HepG2 (cell line): ENCODE results near the gene BLOC1S1. TPM values are rescaled to one million over a fixed set of nuclear protein-coding genes. Genes with fewer than 3 reads are reported as not detected.

Source experiments
- ATAC-seq: fragments of 200-7000 bp; cut with Tn5 transposase; 3 replicates; pipeline ENCODE4 v1.9.1; 2020; ENCODE audit warnings: mild to moderate bottlenecking, moderate library complexity
- BruUV-seq: library from RNA; stranded (reverse); fragments of 400-500 nt; replicated peaks from 2 replicates; lab custom pipeline; 2021; lab: Mats Ljungman, UMichigan
- CTCF ChIA-PET: fragments of 300-600 bp; formaldehyde crosslinking; extraction: SDS; loops from one replicate; lab custom pipeline; 2021; ENCODE audit warnings: low total read pairs, inconsistent platforms, low intra/inter-chr PET ratio; lab: Yijun Ruan, JAX
- POLR2A ChIA-PET: fragments of 350-600 bp; sonication (Branson Sonifier 250); formaldehyde crosslinking; loops from one replicate; lab custom pipeline; 2020; ENCODE audit warnings: antibody characterized with exemption, inconsistent platforms; lab: Yijun Ruan, JAX
- DNase-seq: peaks from one replicate; pipeline ENCODE4 v3.0.0-alpha.2; 2015; ENCODE audit warnings: low spot score
- FAIRE-seq: peaks from 3 replicates; lab custom pipeline; 2011; peaks lifted over from hg19 to GRCh38; lab: Jason Lieb, UNC
- H2AFZ ChIP-seq: one replicate; pipeline ENCODE4 v1.6.1; 2011; ENCODE audit warnings: low read length, inconsistent platforms
- H3K27ac ChIP-seq: fragments of 300-600 bp; 3 replicates; pipeline ENCODE4 v1.8.0; 2011; ENCODE audit warnings: mixed run types, mild to moderate bottlenecking, mixed read lengths, low read length, inconsistent platforms; ENCODE audit not compliant: insufficient read depth; ENCODE audit errors: extremely low read length
- H3K27me3 ChIP-seq, 2 experiments: fragments of 200-600 bp in 1 of 2; 2 replicates in 1 of 2; 3 replicates in 1 of 2; pipeline versions ENCODE4 v1.6.0 to v1.8.0; 2011; ENCODE audit warnings: low read length in 2 of 2, mild to moderate bottlenecking in 2 of 2, moderate library complexity in 2 of 2, inconsistent platforms in 1 of 2; ENCODE audit not compliant: insufficient read depth in 2 of 2, control insufficient read depth in 1 of 2
- H3K36me3 ChIP-seq, 2 experiments: fragments of 200-600 bp in 1 of 2; replicated peaks in 1 of 2; 2 replicates in 1 of 2; 3 replicates in 1 of 2; pipeline versions ENCODE4 v1.5.1 to v1.8.0; 2011; ENCODE audit warnings: low read length in 2 of 2, inconsistent platforms in 1 of 2; ENCODE audit not compliant: insufficient read depth in 2 of 2, control insufficient read depth in 1 of 2
- H3K4me1 ChIP-seq: 2 replicates; pipeline ENCODE4 v1.5.1; 2012; ENCODE audit warnings: low read length, inconsistent platforms; ENCODE audit not compliant: insufficient read depth
- H3K4me2 ChIP-seq: 2 replicates; pipeline ENCODE4 v1.6.0; 2011; ENCODE audit warnings: low read depth, low read length, inconsistent platforms
- H3K4me3 ChIP-seq, 3 experiments: fragments of 200-600 bp in 1 of 3; sonication (generic), shearing (Covaris generic) in 1 of 3; replicated peaks in 1 of 3; 2 replicates each; pipeline ENCODE4 v1.5.1; 2011 to 2016; ENCODE audit warnings: low read length in 3 of 3, inconsistent platforms in 2 of 3, low read depth in 2 of 3, mild to moderate bottlenecking in 2 of 3, control low read depth in 1 of 3, mixed read lengths in 1 of 3; ENCODE audit not compliant: insufficient read depth in 1 of 3
- H3K79me2 ChIP-seq: one replicate; pipeline ENCODE4 v1.6.1; 2011; ENCODE audit warnings: low read length, inconsistent platforms; ENCODE audit not compliant: insufficient read depth
- H3K9ac ChIP-seq: 2 replicates; pipeline ENCODE4 v1.6.0; 2011; ENCODE audit warnings: mild to moderate bottlenecking, low read depth, low read length, inconsistent platforms; ENCODE audit not compliant: insufficient read depth
- H3K9me3 ChIP-seq: 2 replicates; pipeline ENCODE4 v1.5.1; 2012; ENCODE audit warnings: mild to moderate bottlenecking, low read length
- H4K20me1 ChIP-seq: 2 replicates; pipeline ENCODE4 v1.6.0; 2011; ENCODE audit warnings: inconsistent platforms, mild to moderate bottlenecking, low read length, moderate library complexity; ENCODE audit not compliant: insufficient read depth
- BATF2 ChIP-seq: sonication (generic); formaldehyde crosslinking; IDR thresholded peaks from 2 replicates; pipeline ENCODE4 v1.8.0; 2022; ENCODE audit warnings: mild to moderate bottlenecking, missing genetic modification reagents, moderate library complexity
- BCLAF1 ChIP-seq: fragments of 450-650 bp; IDR thresholded peaks from 2 replicates; pipeline ENCODE4 v1.6.1; 2017; ENCODE audit warnings: mild to moderate bottlenecking
- GPBP1L1 ChIP-seq: sonication (generic); formaldehyde crosslinking; IDR thresholded peaks from 2 replicates; pipeline ENCODE4 v1.5.0; 2020; ENCODE audit warnings: mild to moderate bottlenecking, missing genetic modification reagents
- JDP2 ChIP-seq: sonication (generic); formaldehyde crosslinking; IDR thresholded peaks from 2 replicates; pipeline ENCODE4 v1.8.1; 2022; ENCODE audit warnings: missing genetic modification reagents, borderline replicate concordance
- KLF11 ChIP-seq: IDR thresholded peaks from 2 replicates; pipeline ENCODE4 v1.6.1; 2016; ENCODE audit warnings: missing compliant biosample characterization
- NCOA1 ChIP-seq: sonication (generic); formaldehyde crosslinking; IDR thresholded peaks from 2 replicates; pipeline ENCODE4 v1.9.0; 2021; ENCODE audit warnings: missing genetic modification reagents
- NFE2 ChIP-seq: sonication (generic); formaldehyde crosslinking; IDR thresholded peaks from 2 replicates; pipeline ENCODE4 v1.4.0; 2020; ENCODE audit warnings: missing genetic modification reagents
- PTBP1 ChIP-seq: fragments of 200-400 bp; formaldehyde crosslinking; IDR thresholded peaks from 2 replicates; pipeline ENCODE4 v1.6.1; 2018; ENCODE audit warnings: low read length, low read depth; ENCODE audit not compliant: poor library complexity, severe bottlenecking
- REXO4 ChIP-seq: sonication (generic); formaldehyde crosslinking; IDR thresholded peaks from 2 replicates; pipeline ENCODE4 v1.8.0; 2022; ENCODE audit warnings: missing genetic modification reagents, mild to moderate bottlenecking, borderline replicate concordance
- RFX5 ChIP-seq: IDR thresholded peaks from 2 replicates; pipeline ENCODE4 v1.6.1; 2011; ENCODE audit warnings: low read depth, low read length, improper control_type of control experiment
- SIN3A ChIP-seq: IDR thresholded peaks from 2 replicates; pipeline ENCODE4 v1.6.1; 2011; ENCODE audit warnings: low read depth, mild to moderate bottlenecking, control low read depth, low read length, borderline replicate concordance
- UBTF ChIP-seq: sonication (generic); formaldehyde crosslinking; IDR thresholded peaks from 2 replicates; pipeline ENCODE4 v1.4.0; 2020; ENCODE audit warnings: mild to moderate bottlenecking, missing genetic modification reagents
- ZNF709 ChIP-seq: sonication (generic); formaldehyde crosslinking; IDR thresholded peaks from 2 replicates; pipeline ENCODE4 v1.5.0; 2020; ENCODE audit warnings: mild to moderate bottlenecking, missing genetic modification reagents
- ZNF713 ChIP-seq: sonication (generic); formaldehyde crosslinking; IDR thresholded peaks from 2 replicates; pipeline ENCODE4 v1.4.0; 2020; ENCODE audit warnings: mild to moderate bottlenecking, missing genetic modification reagents
- WGBS: methylation state at CpG from one replicate; pipeline ENCODE4 v1.1.6; 2017; ENCODE audit warnings: low lambda C conversion rate; 5-methylcytosine and 5-hydroxymethylcytosine counted together
- in situ Hi-C: cut with HindIII; loops from 2 replicates; pipeline ENCODE4 v1.10.0; 2017; ENCODE audit warnings: low pct_unique_long_range_greater_than_20kb; ENCODE audit not compliant: extremely low pct_ligation_motif_present
- intact Hi-C: fragments of 100-400 bp; cut with micrococcal nuclease; formaldehyde crosslinking; loops from one replicate; pipeline ENCODE4 v1.10.0; 2022; ENCODE audit not compliant: unreplicated experiment
- polyA plus RNA-seq, 8 experiments: library from polyadenylated mRNA; depleted of rRNA in 3 of 8; stranded (reverse) in 7 of 8; unstranded in 1 of 8; fragments of >200 nt; fragmentation: Illumina TruSeq in 4 of 8; extraction: Trizol in 4 of 8; gene quantifications; 2 replicates each; pipeline versions ENCODE4 v1.2.1 to v1.2.3, GENCODE V29; 2011 to 2016; ENCODE audit warnings: low read depth in 4 of 8, missing spikeins in 1 of 8, mixed read lengths in 1 of 8; ENCODE audit not compliant: insufficient read depth in 1 of 8
- total RNA-seq, 5 experiments: library from RNA; depleted of rRNA; stranded (reverse); fragments of >200 nt; fragmentation: Illumina TruSeq; extraction: Trizol; gene quantifications; 2 replicates each; pipeline ENCODE4 v1.2.3, GENCODE V29; 2016; ENCODE audit warnings: low read depth in 1 of 5

The BLOC1S1 gene
- total and polyA plus RNA-seq, 2 of the 13 experiments (the other 11 are each of a cell fraction or from before 2014, with no cell fraction given) = 55.1 to 95.3 TPM

- TF ChIP-seq PTBP1 (no peak), RFX5 (no peak)
Measured at GRCh38 chr12:55711786-55712553, 3.9 kb upstream of the BLOC1S1 start (continued).

- POLR2A ChIA-PET = no interaction called here
- FAIRE-seq = no peak
- TF ChIP-seq ZNF709 (no peak), NCOA1 (CRISPR knock-in tag) (no peak), BCLAF1 (no peak), KLF11 (CRISPR knock-in tag) (no peak), REXO4 (CRISPR knock-in tag) (no peak), JDP2 (CRISPR knock-in tag) (no peak), UBTF (CRISPR knock-in tag) (no peak), SIN3A (no peak), ZNF713 (no peak), GPBP1L1 (CRISPR knock-in tag) (no peak), BATF2 (CRISPR knock-in tag) (no peak), NFE2 (CRISPR knock-in tag) (no peak)
Measured at GRCh38 chr12:55712700-55713415, 3.0 kb upstream of the BLOC1S1 start.

More at GRCh38 chr12:55712700-55713415, 3.0 kb upstream of the BLOC1S1 start:
- CTCF ChIA-PET = no interaction called here
- Histone ChIP-seq H3K9me3 (no peaks in the 10 kb centered on the region), H3K9ac (no peak overlapping the region), H3K4me3 (no peak overlapping the region), H3K79me2 (no peaks in the 10 kb centered on the region), H3K36me3 (no peaks in the 10 kb centered on the region), H4K20me1 (no peaks in the 10 kb centered on the region; the same call in 1 of the 2 replicates), H2AFZ (no peak overlapping the region), H3K27me3 (peaks cover 0 to 38% of the 10 kb centered on the region in 2 experiments; a peak in 2 of 5 replicates), H3K4me1 (peaks cover 29% of the 10 kb centered on the region), H3K4me2 (no peak overlapping the region), H3K27ac (no peak overlapping the region)
- in situ Hi-C loops (no loop called here), intact Hi-C loops (no loop called here)
- BruUV-seq = no TSS peak
- ATAC-seq (no peak), DNase-seq (no peak)
- 0% methylated on average over 1 of the region's 1 CpG for WGBS
